ENCODE data around the gene ANK3. TPM values are rescaled to one million over a fixed set of nuclear protein-coding genes. Genes with fewer than 3 reads are reported as not detected.

The ANK3 gene
- total RNA-seq, 1 experiment from 2014 or later = 32.0 TPM

DNA sequence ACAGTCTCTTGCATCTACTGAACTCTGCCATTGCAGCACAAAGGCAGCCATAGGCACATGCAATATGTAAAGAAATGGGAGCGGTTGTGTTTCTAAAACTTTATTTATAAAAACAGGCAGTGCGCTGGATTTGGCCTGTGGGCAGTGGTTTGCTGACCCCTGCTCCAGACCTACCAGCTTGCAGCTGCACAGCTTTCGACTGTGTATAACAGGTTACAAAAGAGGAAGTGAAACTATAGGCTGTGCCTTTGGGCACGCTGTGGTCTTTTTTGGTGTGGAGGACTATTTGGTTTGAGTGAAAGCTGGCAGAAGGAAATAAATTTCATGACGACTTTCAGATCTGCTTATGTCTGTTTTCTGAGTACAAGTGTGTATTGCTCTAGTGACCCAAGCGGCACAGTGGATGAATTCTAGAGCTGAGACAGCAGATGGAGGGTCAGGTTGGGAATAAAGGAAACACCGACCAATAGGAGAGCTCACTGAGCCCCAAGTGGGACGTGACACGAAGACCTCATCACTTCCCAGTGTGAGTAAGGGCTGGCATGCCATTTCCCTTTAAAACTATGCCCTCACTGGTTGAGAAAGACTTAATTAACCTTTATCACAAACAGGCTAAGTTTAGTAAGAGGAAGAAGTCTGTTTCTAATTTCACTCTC is 152.7 kb downstream of the ANK3 start:
- H3K4me2 ChIP-seq = no peak overlapping the region
- no peaks in the 10 kb centered on the region for H4K20me1 ChIP-seq (ENCODE audit: insufficient read depth)
- ChIA-PET POLR2A (ENCODE audit: unreplicated experiment) (no interaction called here), CTCF (interaction anchor here (0.6 kb wide), 1 partner anchor 205 kb away, joined by 14 read pairs; no protein-coding TSS in a partner anchor)
- intact Hi-C loops (cut with micrococcal nuclease; ENCODE audit: unreplicated experiment) = loop anchor here (10.0 kb wide), 1 partner anchor 538 kb away; the partner anchor contains the start of gene CDK1
- H3K27ac ChIP-seq = no peak overlapping the region
- TF ChIP-seq, protein P1, sequence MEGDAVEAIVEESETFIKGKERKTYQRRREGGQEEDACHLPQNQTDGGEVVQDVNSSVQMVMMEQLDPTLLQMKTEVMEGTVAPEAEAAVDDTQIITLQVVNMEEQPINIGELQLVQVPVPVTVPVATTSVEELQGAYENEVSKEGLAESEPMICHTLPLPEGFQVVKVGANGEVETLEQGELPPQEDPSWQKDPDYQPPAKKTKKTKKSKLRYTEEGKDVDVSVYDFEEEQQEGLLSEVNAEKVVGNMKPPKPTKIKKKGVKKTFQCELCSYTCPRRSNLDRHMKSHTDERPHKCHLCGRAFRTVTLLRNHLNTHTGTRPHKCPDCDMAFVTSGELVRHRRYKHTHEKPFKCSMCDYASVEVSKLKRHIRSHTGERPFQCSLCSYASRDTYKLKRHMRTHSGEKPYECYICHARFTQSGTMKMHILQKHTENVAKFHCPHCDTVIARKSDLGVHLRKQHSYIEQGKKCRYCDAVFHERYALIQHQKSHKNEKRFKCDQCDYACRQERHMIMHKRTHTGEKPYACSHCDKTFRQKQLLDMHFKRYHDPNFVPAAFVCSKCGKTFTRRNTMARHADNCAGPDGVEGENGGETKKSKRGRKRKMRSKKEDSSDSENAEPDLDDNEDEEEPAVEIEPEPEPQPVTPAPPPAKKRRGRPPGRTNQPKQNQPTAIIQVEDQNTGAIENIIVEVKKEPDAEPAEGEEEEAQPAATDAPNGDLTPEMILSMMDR (conservative IDR thresholded peaks at IDR 0.05) = no peak
- TF ChIP-seq EZH2 (IDR thresholded peaks at IDR 0.05; ENCODE audit: low read depth) = no peak
- no peak overlapping the region for H3K4me3 ChIP-seq
- BruUV-seq (replicated peaks) = no TSS peak
- no peak overlapping the region for H2AFZ ChIP-seq
- H3F3A ChIP-seq (ENCODE audit: insufficient read depth, low read depth) = no peaks in the 10 kb centered on the region
- no peaks in the 10 kb centered on the region for H3K79me2 ChIP-seq (ENCODE audit: low read depth)
- H3K36me3 ChIP-seq (ENCODE audit: low read depth) = no peaks in the 10 kb centered on the region
- 0 out of 2 replicates have a peak, but pooled peaks cover 4% of the 10 kb centered on the region for H3K9me3 ChIP-seq (ENCODE audit: insufficient read depth, low read depth)
- no peaks in the 10 kb centered on the region for H3K27me3 ChIP-seq (ENCODE audit: insufficient read depth, low read depth)
- no peaks in the 10 kb centered on the region for H3K4me1 ChIP-seq (replicated peaks; ENCODE audit: insufficient read depth)
- DNase-seq = no peak
- H3K9me2 ChIP-seq (ENCODE audit: insufficient read depth) = no peaks in the 10 kb centered on the region

DNA sequence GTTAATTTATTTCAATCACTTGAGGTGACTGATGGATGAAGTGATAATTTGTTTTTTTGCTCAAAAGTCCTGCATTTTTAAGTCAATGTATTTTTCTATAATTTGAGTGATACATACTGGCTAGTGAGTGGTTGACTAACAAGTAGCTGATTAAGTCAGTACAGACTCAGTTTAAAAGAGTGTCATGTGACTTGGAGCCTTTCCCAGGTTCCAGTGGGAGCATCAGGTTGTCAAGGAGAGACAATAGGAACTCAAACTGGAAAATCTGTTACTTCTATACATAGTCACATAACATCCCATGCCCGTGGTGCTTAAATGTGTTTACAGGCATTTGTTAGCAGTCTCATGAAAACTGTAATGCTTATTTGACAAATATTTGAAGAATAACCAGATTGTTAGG is 154.7 kb downstream of the ANK3 start:
- H3K4me1 ChIP-seq (replicated peaks; ENCODE audit: insufficient read depth) = no peaks in the 10 kb centered on the region
- no peak overlapping the region for H2AFZ ChIP-seq
- no peak overlapping the region for H3K4me3 ChIP-seq
- no peak overlapping the region for H3K4me2 ChIP-seq
- H3K9me2 ChIP-seq (ENCODE audit: insufficient read depth) = no peaks in the 10 kb centered on the region
- no peaks in the 10 kb centered on the region for H3F3A ChIP-seq (ENCODE audit: insufficient read depth, low read depth)
- no peaks in the 10 kb centered on the region for H3K36me3 ChIP-seq (ENCODE audit: low read depth)
- no peak for DNase-seq
- POLR2A ChIA-PET (ENCODE audit: unreplicated experiment) = no interaction called here
- CTCF ChIA-PET = no interaction called here
- TF ChIP-seq, protein P1 (conservative IDR thresholded peaks at IDR 0.05) = no peak
- TF ChIP-seq EZH2 (IDR thresholded peaks at IDR 0.05; ENCODE audit: low read depth) = no peak
- H3K79me2 ChIP-seq (ENCODE audit: low read depth) = no peaks in the 10 kb centered on the region
- intact Hi-C loops (cut with micrococcal nuclease; ENCODE audit: unreplicated experiment) = loop anchor here (10.0 kb wide), 1 partner anchor 540 kb away; the partner anchor contains the start of gene CDK1
- H3K27me3 ChIP-seq (ENCODE audit: insufficient read depth, low read depth) = no peaks in the 10 kb centered on the region
- H3K27ac ChIP-seq = no peak overlapping the region
- no TSS peak for BruUV-seq (replicated peaks)
- H3K9me3 ChIP-seq (ENCODE audit: insufficient read depth, low read depth) = 0 out of 2 replicates have a peak, but pooled peaks cover 4% of the 10 kb centered on the region
- H4K20me1 ChIP-seq (ENCODE audit: insufficient read depth) = no peaks in the 10 kb centered on the region

DNA sequence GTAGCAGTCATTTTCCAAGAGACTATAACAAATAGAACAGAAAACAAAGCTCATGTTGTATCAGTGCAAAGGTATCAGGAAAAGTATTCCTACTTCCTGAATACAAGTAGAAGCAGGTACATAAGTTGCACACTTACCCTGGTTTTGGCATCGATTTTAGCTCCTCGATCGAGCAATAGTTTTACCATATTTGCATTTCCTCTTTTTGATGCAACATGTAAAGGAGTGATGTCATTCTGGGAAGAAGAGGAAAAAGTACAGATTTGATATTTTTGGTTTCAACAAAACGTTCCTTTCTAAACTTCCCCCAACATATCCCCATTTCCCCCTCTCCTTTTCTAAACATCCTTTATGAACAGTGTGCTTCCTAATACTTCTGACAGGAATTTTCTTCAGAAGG is 155.1 kb downstream of the ANK3 start:
- Histone ChIP-seq H3K27me3 (ENCODE audit: insufficient read depth, low read depth) (no peaks in the 10 kb centered on the region), H3K9me3 (ENCODE audit: insufficient read depth, low read depth) (0 out of 2 replicates have a peak, but pooled peaks cover 4% of the 10 kb centered on the region), H3K9me2 (ENCODE audit: insufficient read depth) (no peaks in the 10 kb centered on the region), H3K4me2 (no peak overlapping the region), H3F3A (ENCODE audit: insufficient read depth, low read depth) (no peaks in the 10 kb centered on the region), H3K79me2 (ENCODE audit: low read depth) (no peaks in the 10 kb centered on the region), H3K36me3 (ENCODE audit: low read depth) (no peaks in the 10 kb centered on the region), H3K4me3 (no peak overlapping the region), H2AFZ (no peak overlapping the region), H4K20me1 (ENCODE audit: insufficient read depth) (no peaks in the 10 kb centered on the region), H3K4me1 (replicated peaks; ENCODE audit: insufficient read depth) (no peaks in the 10 kb centered on the region), H3K27ac (no peak overlapping the region)
- BruUV-seq (replicated peaks) = no TSS peak
- TF ChIP-seq, protein P1 (conservative IDR thresholded peaks at IDR 0.05) = no peak
- no peak for TF ChIP-seq EZH2 (IDR thresholded peaks at IDR 0.05; ENCODE audit: low read depth)
- ChIA-PET CTCF (no interaction called here), POLR2A (ENCODE audit: unreplicated experiment) (no interaction called here)
- no peak for DNase-seq
- intact Hi-C loops (cut with micrococcal nuclease; ENCODE audit: unreplicated experiment) = loop anchor here (10.0 kb wide), 1 partner anchor 540 kb away; the partner anchor contains the start of gene CDK1
